B cell (primary cell): ENCODE results near the gene NUMBL. TPM values are rescaled to one million over a fixed set of nuclear protein-coding genes. Genes with fewer than 3 reads are reported as not detected.

Source experiments
- ATAC-seq: fragments of 200-7000 bp; cut with Tn5 transposase; one replicate; pipeline ENCODE4 v1.10.0; 2021; ENCODE audit warnings: low read depth, mild to moderate bottlenecking, moderate number of reproducible peaks, moderate library complexity
- CTCF ChIA-PET: fragments of 350-600 bp; sonication (Branson Sonifier 250); formaldehyde crosslinking; loops from one replicate; lab custom pipeline; 2021; ENCODE audit warnings: antibody characterized with exemption, inconsistent platforms; lab: Charles Lee
- POLR2A ChIA-PET: fragments of 350-600 bp; sonication (Branson Sonifier 250); formaldehyde crosslinking; loops from one replicate; lab custom pipeline; 2021; ENCODE audit warnings: antibody characterized with exemption; lab: Charles Lee
- DNase-seq: peaks from one replicate; pipeline ENCODE4 v3.0.0; 2013
- H2AFZ ChIP-seq: 2 replicates; pipeline ENCODE4 v1.6.1; 2012; ENCODE audit warnings: mild to moderate bottlenecking, low read depth, low read length; ENCODE audit not compliant: insufficient read depth, poor library complexity, severe bottlenecking
- H3K27ac ChIP-seq, 2 donors: 1 replicate in 1 of 2; 2 replicates in 1 of 2; pipeline ENCODE4 v1.5.1; 2012 to 2013; ENCODE audit warnings: low read length in 2 of 2, mild to moderate bottlenecking in 2 of 2, moderate library complexity in 1 of 2
- H3K27me3 ChIP-seq, 4 experiments: fragments of 200-600 bp in 1 of 4; sonication (generic) in 1 of 4; replicated peaks in 1 of 4; 1 replicate in 2 of 4; 2 replicates in 2 of 4; pipeline versions ENCODE4 v1.6.1 to v1.7.0; 2013 to 2016; ENCODE audit warnings: low read length in 3 of 4, mild to moderate bottlenecking in 2 of 4, mixed read lengths in 1 of 4, moderate library complexity in 1 of 4; ENCODE audit not compliant: insufficient read depth in 4 of 4, control insufficient read depth in 3 of 4; ENCODE audit errors: control extremely low read depth in 1 of 4
- H3K36me3 ChIP-seq, 2 experiments: replicated peaks in 1 of 2; 1 replicate in 1 of 2; 2 replicates in 1 of 2; pipeline versions ENCODE4 v1.6.1 to v1.7.1; 2013; ENCODE audit warnings: low read length in 1 of 2; ENCODE audit not compliant: insufficient read depth in 2 of 2, control insufficient read depth in 1 of 2; ENCODE audit errors: control extremely low read depth in 1 of 2, extremely low read depth in 1 of 2
- H3K4me1 ChIP-seq, 2 donors: fragments of 200-600 bp in 1 of 2; sonication (generic) in 1 of 2; 1 replicate in 1 of 2; 2 replicates in 1 of 2; pipeline versions ENCODE4 v1.5.1 to v1.6.1; 2013 to 2017; ENCODE audit warnings: low read length in 2 of 2; ENCODE audit not compliant: control insufficient read depth in 2 of 2, insufficient read depth in 2 of 2
- H3K4me2 ChIP-seq: replicated peaks from 2 replicates; pipeline ENCODE3; 2012; ENCODE audit warnings: mild to moderate bottlenecking, low read depth, low read length; ENCODE audit not compliant: poor library complexity, severe bottlenecking
- H3K4me3 ChIP-seq, 5 experiments: fragments of 200-600 bp in 1 of 5; sonication (generic) in 1 of 5; 1 replicate in 3 of 5; 2 replicates in 2 of 5; pipeline versions ENCODE4 v1.5.1 to v1.7.0; 2011 to 2016; ENCODE audit warnings: low read length in 4 of 5, mild to moderate bottlenecking in 4 of 5, low read depth in 2 of 5, control low read depth in 1 of 5, moderate library complexity in 1 of 5; ENCODE audit not compliant: insufficient read depth in 1 of 5; ENCODE audit errors: control extremely low read depth in 1 of 5, extremely low read depth in 1 of 5
- H3K79me2 ChIP-seq: fragments of 200-600 bp; sonication (generic); one replicate; pipeline ENCODE4 v1.6.0; 2016; ENCODE audit warnings: low read length; ENCODE audit not compliant: control insufficient read depth, insufficient read depth
- H3K9ac ChIP-seq: fragments of 200-600 bp; sonication (generic); 2 replicates; pipeline ENCODE4 v1.6.1; 2017; ENCODE audit warnings: mild to moderate bottlenecking, low read length, moderate library complexity
- H3K9me3 ChIP-seq, 3 donors: one replicate each; pipeline versions ENCODE4 v1.6.1 to v1.7.1; 2013; ENCODE audit warnings: low read length in 2 of 3; ENCODE audit not compliant: control insufficient read depth in 2 of 3, insufficient read depth in 1 of 3; ENCODE audit errors: control extremely low read depth in 1 of 3
- H4K20me1 ChIP-seq: 2 replicates; pipeline ENCODE4 v1.6.0; 2012; ENCODE audit warnings: mild to moderate bottlenecking, low read length; ENCODE audit not compliant: insufficient read depth, control insufficient read depth, poor library complexity, severe bottlenecking
- H3K27ac Mint-ChIP-seq: one replicate; pipeline ENCODE4 v1.8.0; 2021; ENCODE audit warnings: mixed read lengths
- H3K27me3 Mint-ChIP-seq: one replicate; pipeline ENCODE4 v1.8.0; 2021; ENCODE audit warnings: mixed read lengths
- H3K4me1 Mint-ChIP-seq: one replicate; pipeline ENCODE4 v1.8.0; 2021; ENCODE audit warnings: mixed read lengths
- H3K4me3 Mint-ChIP-seq: one replicate; pipeline ENCODE4 v1.8.0; 2021; ENCODE audit warnings: mixed read lengths
- H3K9me3 Mint-ChIP-seq: one replicate; pipeline ENCODE4 v1.8.0; 2022; ENCODE audit warnings: mixed read lengths; ENCODE audit not compliant: insufficient read depth
- EZH2 ChIP-seq: IDR thresholded peaks from 2 replicates; pipeline ENCODE4 v1.6.1; 2012; ENCODE audit warnings: borderline replicate concordance, low read depth, mild to moderate bottlenecking, moderate library complexity, low read length; ENCODE audit not compliant: insufficient read depth, poor library complexity, severe bottlenecking
- WGBS: methylation state at CpG from one replicate; pipeline ENCODE4 v1.1.5; 2013; ENCODE audit warnings: missing lambda C conversion rate; ENCODE audit not compliant: insufficient coverage; 5-methylcytosine and 5-hydroxymethylcytosine counted together
- intact Hi-C: fragments of 100-400 bp; cut with micrococcal nuclease; formaldehyde crosslinking; loops from one replicate; pipeline ENCODE4 v1.10.0; 2022
- polyA plus RNA-seq: library from polyadenylated mRNA; depleted of rRNA; stranded (reverse); fragments of >200 nt; gene quantifications from 2 replicates; pipeline ENCODE4 v1.2.3, GENCODE V29; 2012
- total RNA-seq, 2 donors: library from RNA; stranded (reverse); fragments of 120-200 nt in 1 of 2; gene quantifications; 1 replicate in 1 of 2; 2 replicates in 1 of 2; pipeline versions ENCODE4 v1.2.3 to v1.2.4, GENCODE V29; 2013 to 2022
- TF ChIP-seq, protein P1 (sequence below): fragments of 200-600 bp; IDR thresholded peaks from one replicate; pipeline ENCODE4 v1.8.0; 2022; ENCODE audit warnings: antibody characterized with exemption, mild to moderate bottlenecking

The NUMBL gene
- total and polyA plus RNA-seq, 2 donors (not counting 1 experiment from before 2014, with no cell fraction given), result 7.8 to 21.8 TPM

DNA sequence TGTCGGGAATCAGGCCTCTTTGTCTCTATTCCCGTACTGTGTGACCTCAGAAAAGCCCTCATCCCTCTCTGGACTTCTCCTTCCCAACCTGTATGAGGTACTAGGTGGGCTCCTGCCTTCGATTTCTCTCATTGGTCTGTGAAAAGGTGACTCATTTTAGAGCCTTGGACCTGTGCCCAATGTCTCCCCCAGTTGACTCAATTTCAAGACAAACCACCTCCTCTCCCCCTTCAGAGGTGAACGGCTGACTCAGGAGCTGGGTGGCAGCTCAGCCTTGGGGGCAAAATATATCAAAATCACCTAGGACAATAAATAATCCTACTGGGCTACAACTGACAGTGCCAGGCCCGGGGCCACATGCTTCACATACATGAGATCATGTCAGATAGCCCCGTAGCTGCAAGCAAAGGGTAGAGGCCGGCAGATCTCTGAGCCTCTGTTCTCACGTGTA is 25.6 kb upstream of the NUMBL start:
- no peak for ATAC-seq
- no peaks in the 10 kb centered on the region for H3K9me3 ChIP-seq
- TF ChIP-seq, protein P1, sequence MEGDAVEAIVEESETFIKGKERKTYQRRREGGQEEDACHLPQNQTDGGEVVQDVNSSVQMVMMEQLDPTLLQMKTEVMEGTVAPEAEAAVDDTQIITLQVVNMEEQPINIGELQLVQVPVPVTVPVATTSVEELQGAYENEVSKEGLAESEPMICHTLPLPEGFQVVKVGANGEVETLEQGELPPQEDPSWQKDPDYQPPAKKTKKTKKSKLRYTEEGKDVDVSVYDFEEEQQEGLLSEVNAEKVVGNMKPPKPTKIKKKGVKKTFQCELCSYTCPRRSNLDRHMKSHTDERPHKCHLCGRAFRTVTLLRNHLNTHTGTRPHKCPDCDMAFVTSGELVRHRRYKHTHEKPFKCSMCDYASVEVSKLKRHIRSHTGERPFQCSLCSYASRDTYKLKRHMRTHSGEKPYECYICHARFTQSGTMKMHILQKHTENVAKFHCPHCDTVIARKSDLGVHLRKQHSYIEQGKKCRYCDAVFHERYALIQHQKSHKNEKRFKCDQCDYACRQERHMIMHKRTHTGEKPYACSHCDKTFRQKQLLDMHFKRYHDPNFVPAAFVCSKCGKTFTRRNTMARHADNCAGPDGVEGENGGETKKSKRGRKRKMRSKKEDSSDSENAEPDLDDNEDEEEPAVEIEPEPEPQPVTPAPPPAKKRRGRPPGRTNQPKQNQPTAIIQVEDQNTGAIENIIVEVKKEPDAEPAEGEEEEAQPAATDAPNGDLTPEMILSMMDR, result no peak
- no peak for TF ChIP-seq EZH2
- H3K36me3 ChIP-seq, result peaks cover 0 to 14% of the 10 kb centered on the region in 2 experiments
- H4K20me1 ChIP-seq, result peaks cover 4% of the 10 kb centered on the region
- POLR2A ChIA-PET, result interaction anchor here (0.6 to 2.0 kb wide), 8 partner anchors 25 to 254 kb away, joined by 3 to 15 read pairs (median 4); partner anchors contain the start of genes EGLN2 and RAB4B
- CTCF ChIA-PET, result interaction anchor here (1.3 to 2.0 kb wide), 6 partner anchors 34 to 91 kb away, joined by 4 to 9 read pairs (median 6); partner anchors contain the start of genes ACTMAP, EGLN2 and SNRPA
- H2AFZ ChIP-seq, result peak overlapping the region; percentile 86
- H3K4me1 ChIP-seq, result peaks cover 47 to 64% of the 10 kb centered on the region in 2 donors
- peak overlapping the region; percentile 90 for H3K4me2 ChIP-seq
- H3K4me3 ChIP-seq, result peak overlapping the region; percentile 79 to 90 (median 81)
- peak overlapping the region; percentile 90 for H3K9ac ChIP-seq
- H3K4me1 Mint-ChIP-seq, result peaks cover 62% of the 10 kb centered on the region
- 0% methylated on average over 5 of the region's 8 CpGs for WGBS
- peak overlapping the region; percentile 97 for H3K27ac Mint-ChIP-seq
- H3K27me3 ChIP-seq, result no peaks in the 10 kb centered on the region
- no peak for DNase-seq
- no peaks in the 10 kb centered on the region for H3K9me3 Mint-ChIP-seq
- peaks cover 62% of the 10 kb centered on the region for H3K79me2 ChIP-seq
- intact Hi-C loops, result loop anchor here (1.0 to 10.0 kb wide), 6 partner anchors 29 to 681 kb away; partner anchors contain the start of genes ACTMAP, BCKDHA and EXOSC5
- H3K4me3 Mint-ChIP-seq, result peak overlapping the region; percentile 88
- H3K27me3 Mint-ChIP-seq, result no peaks in the 10 kb centered on the region
- peak overlapping the region; percentile 87 to 90 for H3K27ac ChIP-seq
